Calu3 (cell line): ENCODE data around the gene PTPN20. TPM values are rescaled to one million over a fixed set of nuclear protein-coding genes. Genes with fewer than 3 reads are reported as not detected.

Experiments
- BruUV-seq: library from RNA; stranded (reverse); fragments of 400-500 nt; replicated peaks from 2 replicates; lab custom pipeline; 2021; lab: Mats Ljungman, UMichigan
- CTCF ChIA-PET: fragments of 300-600 bp; sonication (Branson Sonifier 250); formaldehyde crosslinking; loops from one replicate; lab custom pipeline; 2022; ENCODE audit warnings: antibody characterized with exemption; lab: Charles Lee
- DNase-seq: peaks from one replicate; pipeline ENCODE4 v3.0.0; 2022
- H3K27ac Mint-ChIP-seq: one replicate; pipeline ENCODE4 v1.8.0; 2022; ENCODE audit warnings: mixed read lengths; ENCODE audit not compliant: unreplicated experiment
- H3K27me3 Mint-ChIP-seq: one replicate; pipeline ENCODE4 v1.8.0; 2022; ENCODE audit warnings: mixed read lengths; ENCODE audit not compliant: unreplicated experiment
- H3K36me3 Mint-ChIP-seq: one replicate; pipeline ENCODE4 v1.8.0; 2022; ENCODE audit warnings: mild to moderate bottlenecking, moderate library complexity, mixed read lengths; ENCODE audit not compliant: insufficient read depth, unreplicated experiment
- H3K4me1 Mint-ChIP-seq: one replicate; pipeline ENCODE4 v1.8.0; 2022; ENCODE audit warnings: mild to moderate bottlenecking, low read depth, mixed read lengths; ENCODE audit not compliant: unreplicated experiment
- H3K4me3 Mint-ChIP-seq: one replicate; pipeline ENCODE4 v1.8.0; 2022; ENCODE audit warnings: mild to moderate bottlenecking, low read depth, moderate library complexity, mixed read lengths; ENCODE audit not compliant: unreplicated experiment
- H3K9me3 Mint-ChIP-seq: one replicate; pipeline ENCODE4 v1.8.0; 2022; ENCODE audit warnings: low read depth, mixed read lengths; ENCODE audit not compliant: unreplicated experiment
- CTCF ChIP-seq: fragments of 200-600 bp; IDR thresholded peaks from one replicate; pipeline ENCODE4 v1.8.0; 2022; ENCODE audit warnings: antibody characterized with exemption; ENCODE audit not compliant: unreplicated experiment
- intact Hi-C: fragments of 100-400 bp; cut with micrococcal nuclease; formaldehyde crosslinking; loops from one replicate; pipeline ENCODE4 v1.10.0; 2022; ENCODE audit not compliant: unreplicated experiment
- total RNA-seq: library from RNA; stranded (reverse); gene quantifications from 2 replicates; pipeline ENCODE4 v1.2.3, GENCODE V29; 2022

PTPN20 gene
- total RNA-seq, 1 experiment from 2014 or later, result 7.1 TPM

GRCh38 chr10:47012214-47012613 is 101.0 kb downstream of the PTPN20 start:
- BruUV-seq, result no TSS peak
- Mint-ChIP-seq H3K9me3 (no peaks in the 10 kb centered on the region), H3K4me1 (no peaks in the 10 kb centered on the region), H3K4me3 (no peak overlapping the region), H3K27me3 (peaks cover 41% of the 10 kb centered on the region), H3K27ac (no peak overlapping the region), H3K36me3 (peaks cover 4% of the 10 kb centered on the region)
- no peak for TF ChIP-seq CTCF
- DNase-seq, result no peak
- intact Hi-C loops, result no loop called here
- CTCF ChIA-PET, result no interaction called here

- Mint-ChIP-seq H3K4me3 (no peak overlapping the region), H3K27me3 (peaks cover 30% of the 10 kb centered on the region), H3K27ac (no peak overlapping the region), H3K4me1 (no peaks in the 10 kb centered on the region), H3K9me3 (no peaks in the 10 kb centered on the region), H3K36me3 (peaks cover 4% of the 10 kb centered on the region)
- intact Hi-C loops, result no loop called here
- DNase-seq, result no peak
- TF ChIP-seq CTCF, result no peak
- no TSS peak for BruUV-seq
- CTCF ChIA-PET, result interaction anchor here (0.6 kb wide), 1 partner anchor 298 kb away, joined by 7 read pairs; no protein-coding TSS in a partner anchor
Measured at GRCh38 chr10:47013507-47014154, 102.4 kb downstream of the PTPN20 start.

- DNase-seq, result no peak
- no peaks in the 10 kb centered on the region for H3K4me1 Mint-ChIP-seq
- CTCF ChIA-PET, result no interaction called here
- no peaks in the 10 kb centered on the region for H3K9me3 Mint-ChIP-seq
- H3K4me3 Mint-ChIP-seq, result no peak overlapping the region
- no peak overlapping the region for H3K27ac Mint-ChIP-seq
- H3K36me3 Mint-ChIP-seq, result peaks cover 4% of the 10 kb centered on the region
- peaks cover 15% of the 10 kb centered on the region for H3K27me3 Mint-ChIP-seq
- no peak for TF ChIP-seq CTCF
- intact Hi-C loops, result no loop called here
- BruUV-seq, result no TSS peak
Measured at GRCh38 chr10:47015404-47015803, 104.2 kb downstream of the PTPN20 start.

GRCh38 chr10:47016564-47016963 is 105.3 kb downstream of the PTPN20 start:
- CTCF ChIA-PET, result no interaction called here
- no peak overlapping the region for H3K27ac Mint-ChIP-seq

More at GRCh38 chr10:47016564-47016963, 105.3 kb downstream of the PTPN20 start:
- Mint-ChIP-seq H3K9me3 (no peaks in the 10 kb centered on the region), H3K27me3 (peaks cover 7% of the 10 kb centered on the region), H3K4me1 (no peaks in the 10 kb centered on the region), H3K36me3 (peaks cover 4% of the 10 kb centered on the region), H3K4me3 (no peak overlapping the region)
- intact Hi-C loops, result no loop called here
- no peak for TF ChIP-seq CTCF
- DNase-seq, result no peak
- BruUV-seq, result no TSS peak
